HG02981 (cell line): ENCODE measurements around the gene ARRDC3.
"Not testable (repeated sequence)": the region's sequence is repeated elsewhere in the genome, so short reads cannot be mapped to it uniquely, and the experiment has no call there.

Experiments
- ATAC-seq: cut with Tn5 transposase; IDR thresholded peaks from one replicate; pipeline ENCODE4 v1.9.1; 2021; ENCODE audit warnings: mild to moderate bottlenecking, moderate library complexity; ENCODE audit not compliant: unreplicated experiment

Gene ARRDC3

GRCh38 chr5:91361790-91362189, 21.3 kb downstream of the ARRDC3 start:
- ATAC-seq: no peak

- peak; percentile 67 for ATAC-seq
Measured at GRCh38 chr5:91361055-91361701, 21.9 kb downstream of the ARRDC3 start.

- ATAC-seq: no peak
Measured at GRCh38 chr5:91359962-91360609, 23.0 kb downstream of the ARRDC3 start.

DNA sequence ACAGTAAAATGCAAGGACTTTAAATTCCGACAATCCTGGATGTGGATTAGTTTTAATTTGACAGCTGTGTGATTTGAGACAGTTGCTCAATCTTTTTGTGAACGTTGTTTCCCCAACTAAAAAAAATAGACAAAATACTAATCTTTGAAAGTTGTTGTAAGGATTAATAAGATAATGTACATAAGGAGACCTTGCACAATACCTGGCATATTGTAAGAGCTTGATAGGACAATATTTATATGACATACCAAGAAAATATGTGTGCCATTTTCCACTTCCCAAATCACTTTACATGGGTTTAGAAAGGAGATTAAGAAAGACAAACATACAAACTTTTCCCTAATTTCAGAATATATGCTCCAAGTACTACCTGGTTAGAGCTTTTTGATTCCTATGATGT, 25.3 kb downstream of the ARRDC3 start:
- no peak for ATAC-seq

GRCh38 chr5:91357012-91357634, 26.0 kb downstream of the ARRDC3 start:
- ATAC-seq: no peak

- ATAC-seq: not testable (repeated sequence)
Measured at GRCh38 chr5:91354867-91355266, 28.2 kb downstream of the ARRDC3 start.

GRCh38 chr5:91352831-91353695, 30.1 kb downstream of the ARRDC3 start:
- ATAC-seq: no peak

DNA sequence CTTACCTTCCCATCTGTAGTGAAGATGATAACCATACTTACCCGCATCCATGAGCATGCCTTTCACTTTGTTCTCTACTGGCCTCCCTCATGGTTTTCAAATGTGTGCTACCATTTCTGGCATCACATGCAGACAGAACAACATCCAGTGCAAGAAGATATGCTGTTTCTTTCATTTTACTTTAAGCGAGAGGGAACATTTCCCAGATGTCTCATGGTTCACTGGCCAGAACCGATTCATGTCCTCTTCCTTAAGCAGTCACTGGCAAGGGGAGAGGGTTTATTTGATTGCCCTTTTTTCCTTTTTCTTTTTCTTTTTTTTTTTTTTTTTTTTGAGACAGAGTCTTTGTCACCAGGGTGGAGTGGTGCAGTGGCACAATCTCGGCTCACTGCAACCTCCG, 37.7 kb downstream of the ARRDC3 start:
- ATAC-seq: no peak

DNA sequence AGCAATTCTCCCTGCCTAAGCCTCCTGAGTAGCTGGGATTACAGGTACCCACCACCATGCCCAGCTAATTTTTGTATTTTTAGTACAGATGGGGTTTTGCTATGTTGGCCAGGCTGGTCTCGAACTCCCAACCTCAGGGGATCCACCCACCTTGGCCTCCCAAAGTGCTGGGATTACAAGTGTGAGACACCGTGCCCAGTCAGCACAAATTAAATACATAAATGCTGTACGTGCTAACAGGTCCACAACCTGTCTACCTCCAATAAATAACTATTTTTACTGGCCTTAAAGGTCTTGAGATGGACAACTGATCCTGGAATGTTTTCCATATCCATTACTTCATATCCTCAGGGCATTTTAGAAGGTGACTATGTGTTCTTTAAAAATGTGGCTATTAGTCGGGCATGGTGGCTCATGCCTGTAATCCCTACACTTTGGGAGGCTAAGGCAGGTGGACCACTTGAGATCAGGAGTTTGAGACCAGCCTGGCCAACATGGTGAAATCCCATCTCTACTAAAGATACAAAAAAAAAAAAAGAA, 38.4 kb downstream of the ARRDC3 start:
- not testable (repeated sequence) for ATAC-seq

- no peak for ATAC-seq
Measured at GRCh38 chr5:91343916-91344315, 39.2 kb downstream of the ARRDC3 start.

- not testable (repeated sequence) for ATAC-seq
Measured at GRCh38 chr5:91342931-91343330, 40.2 kb downstream of the ARRDC3 start.

DNA sequence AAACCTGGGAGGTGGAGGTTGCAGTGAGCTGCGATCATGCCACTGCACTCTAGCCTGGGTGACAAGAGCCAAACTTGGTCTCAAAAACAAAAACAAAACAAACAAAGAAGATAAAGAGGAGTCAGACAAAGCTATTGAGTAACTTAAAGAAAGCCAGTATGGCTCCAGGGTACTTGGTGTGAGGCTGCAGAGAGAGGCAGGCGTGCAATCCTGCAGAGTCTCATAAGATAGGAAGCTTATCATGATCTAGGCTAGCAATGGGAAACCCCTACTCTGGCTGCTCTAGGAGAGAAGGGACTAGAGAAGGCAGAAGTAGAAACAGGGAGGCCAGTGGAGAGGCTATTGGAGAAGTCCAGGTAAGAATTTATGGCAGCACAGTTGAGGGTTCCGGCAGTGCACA, 42.0 kb downstream of the ARRDC3 start:
- no peak for ATAC-seq

GRCh38 chr5:91340532-91340931, 42.6 kb downstream of the ARRDC3 start:
- no peak for ATAC-seq

DNA sequence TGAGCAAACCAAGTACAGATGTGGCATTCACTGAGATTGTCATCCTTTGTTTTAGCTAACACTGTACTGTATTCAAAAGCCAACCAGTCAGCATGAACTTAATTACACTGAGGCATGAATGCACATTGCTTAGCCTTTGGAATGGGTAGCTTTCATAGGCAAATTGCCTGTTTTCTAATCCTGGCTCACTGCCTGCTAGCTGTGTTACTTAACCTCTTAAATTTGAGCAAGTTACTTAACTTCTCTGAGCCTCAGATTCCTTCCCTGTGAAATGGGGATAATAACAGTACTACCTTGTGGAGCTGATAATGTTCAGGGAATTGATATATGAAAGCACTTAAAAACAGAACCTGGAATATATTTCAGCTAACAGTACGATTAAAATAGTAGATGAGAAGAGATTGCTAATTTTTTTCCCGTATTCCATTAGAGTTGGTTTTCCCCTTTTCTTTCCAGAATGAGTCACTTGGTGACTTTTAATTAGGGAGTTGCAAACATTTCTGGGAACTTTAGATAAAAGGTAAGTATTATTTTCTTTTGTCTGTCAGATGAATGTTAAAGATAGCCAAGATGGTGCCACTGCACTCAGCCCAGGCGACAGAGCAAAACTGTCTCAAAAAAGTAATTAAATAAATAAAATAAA, 43.9 kb downstream of the ARRDC3 start:
- ATAC-seq: no peak

- peak; percentile 76 for ATAC-seq
Measured at GRCh38 chr5:91332267-91333045, 50.7 kb downstream of the ARRDC3 start.

GRCh38 chr5:91331705-91332104, 51.4 kb downstream of the ARRDC3 start:
- no peak for ATAC-seq

DNA sequence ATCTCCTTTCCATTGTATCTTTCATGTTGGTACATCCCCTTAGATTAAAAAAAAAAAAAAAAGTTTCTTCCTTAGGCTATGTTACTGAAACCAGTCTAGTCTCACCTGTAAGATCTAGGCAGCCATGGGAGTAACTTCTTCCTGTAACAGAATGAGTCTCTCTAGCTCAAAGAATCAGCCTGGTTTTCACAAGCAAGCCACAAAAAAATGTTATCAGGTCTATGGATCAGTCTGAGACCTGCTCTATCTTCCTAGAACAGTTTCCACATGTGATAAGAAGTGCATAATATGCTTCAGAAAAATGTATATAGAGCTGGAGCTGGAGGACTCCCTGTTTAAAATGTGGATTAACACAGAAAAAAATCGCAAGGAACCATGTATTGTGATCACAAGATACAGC, 53.8 kb downstream of the ARRDC3 start:
- ATAC-seq: no peak

- ATAC-seq: no peak
Measured at GRCh38 chr5:91328743-91329142, 54.4 kb downstream of the ARRDC3 start.

DNA sequence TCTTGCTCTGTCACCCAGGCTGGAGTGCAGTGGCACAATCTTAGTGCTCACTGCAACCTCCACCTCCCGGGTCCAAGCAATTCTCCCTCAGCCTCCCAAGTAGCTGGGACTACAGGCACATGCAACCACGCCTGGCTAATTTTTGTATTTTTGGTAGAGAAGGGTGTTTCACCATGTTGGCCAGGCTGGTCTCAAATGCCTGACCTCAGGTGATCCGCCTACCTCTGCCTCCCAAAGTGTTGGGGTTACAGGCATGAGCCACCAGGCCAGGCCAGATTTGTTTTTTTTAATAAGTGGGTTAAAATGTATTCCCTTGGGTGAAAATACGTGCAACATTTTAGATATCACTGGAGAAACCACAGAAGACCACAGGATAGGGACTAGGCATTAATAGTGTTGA, 60.1 kb downstream of the ARRDC3 start:
- ATAC-seq: not testable (repeated sequence)

- no peak for ATAC-seq
Measured at GRCh38 chr5:91319667-91320066, 63.5 kb downstream of the ARRDC3 start.
